OCI-LY7 (cell line): ENCODE results near the gene MORF4L1. TPM values are rescaled to one million over a fixed set of nuclear protein-coding genes. Genes with fewer than 3 reads are reported as not detected.
A peak's percentile ranks its signal among the peaks of the same experiment; 100 is the strongest.
"Not testable (repeated sequence)": the region's sequence is repeated elsewhere in the genome, so short reads cannot be mapped to it uniquely, and the experiment has no call there.

ENCODE experiments used
- BruUV-seq: library from RNA; stranded (reverse); fragments of 400-500 nt; replicated peaks from 2 replicates; lab custom pipeline; 2021; lab: Mats Ljungman, UMichigan
- CTCF ChIA-PET: fragments of 300-600 bp; sonication (Branson Sonifier 250); formaldehyde crosslinking; loops from one replicate; lab custom pipeline; 2022; ENCODE audit warnings: antibody characterized with exemption; ENCODE audit not compliant: unreplicated experiment; lab: Charles Lee
- POLR2A ChIA-PET: fragments of 300-600 bp; sonication (Branson Sonifier 250); formaldehyde crosslinking; loops from one replicate; lab custom pipeline; 2022; ENCODE audit warnings: antibody characterized with exemption; lab: Charles Lee
- DNase-seq: peaks from one replicate; pipeline ENCODE4 v3.0.0-alpha.2; 2015; ENCODE audit warnings: low spot score
- H2AFZ ChIP-seq: fragments of 200-600 bp; sonication (generic), shearing (Covaris generic); 2 replicates; pipeline ENCODE4 v1.6.1; 2014; ENCODE audit warnings: mild to moderate bottlenecking, antibody characterized with exemption, low read length, moderate library complexity
- H3K27ac ChIP-seq: fragments of 200-600 bp; sonication (generic); 2 replicates; pipeline ENCODE4 v1.5.1; 2014; ENCODE audit warnings: mixed run types, low read depth, mild to moderate bottlenecking, moderate library complexity, low read length, inconsistent platforms; ENCODE audit not compliant: poor library complexity, severe bottlenecking
- H3K36me3 ChIP-seq: fragments of 200-600 bp; sonication (generic); 2 replicates; pipeline ENCODE4 v1.6.1; 2014; ENCODE audit warnings: mild to moderate bottlenecking, antibody characterized with exemption, low read length, moderate library complexity, mixed read lengths; ENCODE audit not compliant: insufficient read depth
- H3K4me1 ChIP-seq: fragments of 200-600 bp; sonication (generic); 2 replicates; pipeline ENCODE4 v1.5.1; 2014; ENCODE audit warnings: mild to moderate bottlenecking, low read length; ENCODE audit not compliant: insufficient read depth, poor library complexity, severe bottlenecking
- H3K4me2 ChIP-seq: fragments of 200-600 bp; sonication (generic); 2 replicates; pipeline ENCODE4 v1.6.1; 2014; ENCODE audit warnings: mild to moderate bottlenecking, low read length
- H3K4me3 ChIP-seq: fragments of 200-600 bp; sonication (generic); 2 replicates; pipeline ENCODE4 v1.5.1; 2014; ENCODE audit warnings: mild to moderate bottlenecking, low read depth, low read length; ENCODE audit not compliant: poor library complexity, severe bottlenecking
- H3K79me2 ChIP-seq: fragments of 200-600 bp; sonication (generic); 2 replicates; pipeline ENCODE4 v1.6.1; 2016; ENCODE audit warnings: low read depth, mild to moderate bottlenecking, low read length, moderate library complexity, mixed read lengths; ENCODE audit not compliant: insufficient read depth
- H3K9me2 ChIP-seq: fragments of 200-600 bp; sonication (generic); 2 replicates; pipeline ENCODE4 v1.6.1; 2016; ENCODE audit warnings: mild to moderate bottlenecking, low read length, mixed read lengths; ENCODE audit not compliant: insufficient read depth
- H3K9me3 ChIP-seq: fragments of 200-600 bp; sonication (generic); 2 replicates; pipeline ENCODE4 v1.6.1; 2014; ENCODE audit warnings: mild to moderate bottlenecking, mixed run types, low read length, mixed read lengths
- H4K20me1 ChIP-seq: fragments of 200-600 bp; sonication (generic); 2 replicates; pipeline ENCODE4 v1.6.1; 2014; ENCODE audit warnings: mild to moderate bottlenecking, antibody characterized with exemption, low read length, moderate library complexity, mixed read lengths; ENCODE audit not compliant: insufficient read depth
- EZH2phosphoT487 ChIP-seq: fragments of 200-600 bp; sonication (generic); IDR thresholded peaks from 2 replicates; pipeline ENCODE4 v1.6.1; 2018; ENCODE audit warnings: low read depth, borderline replicate concordance, mild to moderate bottlenecking, mixed run types, antibody characterized with exemption, low read length, moderate library complexity, mixed read lengths
- intact Hi-C: fragments of 100-400 bp; cut with micrococcal nuclease; formaldehyde crosslinking; loops from one replicate; pipeline ENCODE4 v1.10.0; 2022; ENCODE audit not compliant: unreplicated experiment
- total RNA-seq, 2 experiments: library from RNA; depleted of rRNA in 1 of 2; stranded (reverse); fragments of >200 nt in 1 of 2; shearing (Covaris generic) in 1 of 2; gene quantifications; 2 replicates each; pipeline ENCODE4 v1.2.3, GENCODE V29; 2014 to 2022
- TF ChIP-seq, protein P1 (sequence below): fragments of 200-600 bp; sonication (generic); conservative IDR thresholded peaks from 2 replicates; pipeline ENCODE4 v1.5.1; 2014; ENCODE audit warnings: mild to moderate bottlenecking, antibody characterized with exemption, low read length, moderate library complexity, mixed read lengths

MORF4L1 gene
- total RNA-seq, 2 experiments from 2014 or later, result 152 to 286 TPM

DNA sequence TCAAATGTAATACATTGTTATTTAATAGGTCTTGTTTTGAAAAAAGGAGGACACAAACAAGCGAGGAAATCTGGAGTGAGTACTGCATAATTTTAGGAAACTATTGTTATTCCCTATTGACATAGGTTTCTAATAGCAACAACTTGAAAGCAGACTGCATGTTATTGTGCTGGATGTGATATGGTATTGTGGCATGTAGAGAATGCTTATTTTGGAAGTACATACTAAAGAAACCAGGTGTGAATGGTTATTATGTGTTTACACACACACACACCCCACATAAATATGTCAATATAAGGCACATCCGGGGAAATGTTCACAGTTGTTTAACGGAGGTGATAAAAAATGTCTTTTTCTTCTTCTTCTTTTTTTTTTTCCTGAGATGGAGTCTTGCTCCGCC, 5.9 kb upstream of the MORF4L1 start:
- POLR2A ChIA-PET, result no interaction called here
- BruUV-seq, result no TSS peak
- TF ChIP-seq, protein P1, sequence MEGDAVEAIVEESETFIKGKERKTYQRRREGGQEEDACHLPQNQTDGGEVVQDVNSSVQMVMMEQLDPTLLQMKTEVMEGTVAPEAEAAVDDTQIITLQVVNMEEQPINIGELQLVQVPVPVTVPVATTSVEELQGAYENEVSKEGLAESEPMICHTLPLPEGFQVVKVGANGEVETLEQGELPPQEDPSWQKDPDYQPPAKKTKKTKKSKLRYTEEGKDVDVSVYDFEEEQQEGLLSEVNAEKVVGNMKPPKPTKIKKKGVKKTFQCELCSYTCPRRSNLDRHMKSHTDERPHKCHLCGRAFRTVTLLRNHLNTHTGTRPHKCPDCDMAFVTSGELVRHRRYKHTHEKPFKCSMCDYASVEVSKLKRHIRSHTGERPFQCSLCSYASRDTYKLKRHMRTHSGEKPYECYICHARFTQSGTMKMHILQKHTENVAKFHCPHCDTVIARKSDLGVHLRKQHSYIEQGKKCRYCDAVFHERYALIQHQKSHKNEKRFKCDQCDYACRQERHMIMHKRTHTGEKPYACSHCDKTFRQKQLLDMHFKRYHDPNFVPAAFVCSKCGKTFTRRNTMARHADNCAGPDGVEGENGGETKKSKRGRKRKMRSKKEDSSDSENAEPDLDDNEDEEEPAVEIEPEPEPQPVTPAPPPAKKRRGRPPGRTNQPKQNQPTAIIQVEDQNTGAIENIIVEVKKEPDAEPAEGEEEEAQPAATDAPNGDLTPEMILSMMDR, result no peak
- TF ChIP-seq EZH2phosphoT487, result no peak

DNA sequence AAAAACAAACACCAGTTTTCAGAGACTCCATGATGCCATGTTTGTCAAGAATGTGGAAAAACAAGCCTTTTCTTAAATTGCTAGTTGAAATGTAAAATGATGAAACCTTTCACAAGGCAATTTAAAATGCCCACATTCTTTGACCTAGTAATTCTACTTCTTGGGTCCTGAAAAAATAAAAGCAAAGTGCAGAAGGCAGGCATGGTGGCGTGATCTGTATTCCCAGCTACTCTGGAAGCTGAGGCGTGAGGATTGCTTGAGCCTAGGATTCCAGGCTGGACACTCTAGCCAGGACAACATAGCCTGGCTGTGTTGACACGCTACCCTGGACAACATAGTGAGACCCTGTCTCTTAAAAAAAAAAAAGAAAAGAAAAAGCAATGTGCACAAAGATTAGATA, 4.3 kb upstream of the MORF4L1 start:
- Histone ChIP-seq H3K79me2 (no peaks in the 10 kb centered on the region), H3K4me3 (no peak overlapping the region), H3K9me2 (no peaks in the 10 kb centered on the region), H3K4me1 (peaks cover 6% of the 10 kb centered on the region), H2AFZ (no peak overlapping the region), H4K20me1 (no peaks in the 10 kb centered on the region), H3K36me3 (no peaks in the 10 kb centered on the region), H3K27ac (no peak overlapping the region), H3K4me2 (no peak overlapping the region), H3K9me3 (no peaks in the 10 kb centered on the region)
- ChIA-PET POLR2A (no interaction called here), CTCF (no interaction called here)
- no TSS peak for BruUV-seq
- TF ChIP-seq EZH2phosphoT487, result no peak
- TF ChIP-seq, protein P1, result no peak
- no peak for DNase-seq
- intact Hi-C loops, result no loop called here

More for the DNA sequence above, 5.9 kb upstream of the MORF4L1 start:
- Histone ChIP-seq H3K4me3 (no peak overlapping the region), H4K20me1 (no peaks in the 10 kb centered on the region), H2AFZ (no peak overlapping the region), H3K4me2 (no peak overlapping the region), H3K9me3 (no peaks in the 10 kb centered on the region), H3K79me2 (no peaks in the 10 kb centered on the region), H3K36me3 (no peaks in the 10 kb centered on the region), H3K9me2 (no peaks in the 10 kb centered on the region), H3K4me1 (no peaks in the 10 kb centered on the region), H3K27ac (no peak overlapping the region)
- CTCF ChIA-PET, result no interaction called here
- DNase-seq, result no peak
- intact Hi-C loops, result no loop called here

DNA sequence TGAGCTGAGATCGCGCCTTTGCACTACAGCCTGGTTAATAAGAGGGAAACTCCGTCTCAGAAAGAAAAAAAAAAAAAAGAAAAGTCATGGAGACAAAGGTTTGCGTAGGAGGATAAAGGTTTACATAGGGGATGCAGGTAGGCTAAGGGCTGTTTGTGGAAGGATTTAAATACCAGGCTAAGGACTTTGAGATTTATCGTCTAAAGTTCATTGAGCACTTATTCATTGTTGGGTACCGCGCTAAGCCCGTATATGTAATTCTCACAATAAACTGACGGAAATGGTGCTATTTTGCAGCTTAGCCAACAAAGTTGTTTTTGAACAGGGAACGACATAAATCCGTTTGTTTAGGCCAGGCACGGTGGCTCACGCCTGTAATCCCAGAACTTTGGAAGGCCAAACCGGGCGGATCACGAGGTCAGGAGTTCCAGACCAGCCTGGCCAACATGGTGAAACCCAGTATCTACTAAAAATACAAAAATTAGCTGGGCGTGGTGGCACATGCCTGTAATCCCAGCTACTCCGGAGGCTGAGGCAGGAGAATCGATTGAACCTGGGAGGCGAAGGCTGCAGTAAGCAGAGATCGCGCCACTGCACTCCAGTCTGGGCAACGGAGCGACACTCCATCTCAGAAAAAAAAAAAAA, 1.1 kb upstream of the MORF4L1 start:
- peaks cover 21% of the 10 kb centered on the region for H4K20me1 ChIP-seq
- peaks cover 32% of the 10 kb centered on the region for H3K79me2 ChIP-seq
- H3K27ac ChIP-seq, H3K4me3 ChIP-seq, CTCF ChIA-PET, BruUV-seq, H3K9me2 ChIP-seq, H3K9me3 ChIP-seq, DNase-seq, H3K4me2 ChIP-seq: not testable (repeated sequence)
- peaks cover 13% of the 10 kb centered on the region; the same call in 1 of the 2 replicates for H3K36me3 ChIP-seq
- intact Hi-C loops, result loop anchor here (2.0 to 10.0 kb wide), 2 partner anchors 29 to 437 kb away; partner anchors contain the start of gene IREB2
- peaks cover 16% of the 10 kb centered on the region for H3K4me1 ChIP-seq
- POLR2A ChIA-PET, result interaction anchor here (0.6 to 0.7 kb wide), 3 partner anchors 407 to 1442 kb away, joined by 3 to 4 read pairs (median 3); no protein-coding TSS in a partner anchor
- H2AFZ ChIP-seq, result peak overlapping the region; percentile 98; the same call in 1 of the 2 replicates
